GM19467 (cell line): ENCODE data around the gene ZNF385D.

Experiments used
- ATAC-seq: cut with Tn5 transposase; IDR thresholded peaks from one replicate; pipeline ENCODE4 v1.9.1; 2021; ENCODE audit warnings: mild to moderate bottlenecking, moderate library complexity; ENCODE audit not compliant: unreplicated experiment

ZNF385D gene

GRCh38 chr3:21618695-21619094 is 132.3 kb downstream of the ZNF385D start:
- ATAC-seq: no peak

- no peak for ATAC-seq
Observed at GRCh38 chr3:21613372-21614070, 137.5 kb downstream of the ZNF385D start.

DNA sequence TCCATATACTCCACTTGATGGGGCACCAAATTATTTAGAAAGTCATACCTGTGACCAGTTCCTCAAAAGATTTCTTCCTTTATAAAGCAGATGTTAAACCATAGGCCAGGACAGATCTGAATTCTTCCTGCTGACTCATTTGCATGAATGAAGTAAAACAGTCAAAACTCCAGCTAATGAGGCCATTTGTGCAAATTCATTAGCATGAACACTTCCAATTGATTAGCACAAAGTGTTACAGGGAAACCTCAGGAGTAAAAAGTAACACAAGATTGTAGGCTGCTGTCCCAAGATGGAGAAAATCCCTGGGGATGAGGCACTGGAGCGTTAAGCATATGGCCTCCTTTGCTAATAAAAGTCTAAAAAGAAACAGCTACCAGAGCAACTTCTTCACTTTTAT is 149.8 kb downstream of the ZNF385D start:
- ATAC-seq: no peak

DNA sequence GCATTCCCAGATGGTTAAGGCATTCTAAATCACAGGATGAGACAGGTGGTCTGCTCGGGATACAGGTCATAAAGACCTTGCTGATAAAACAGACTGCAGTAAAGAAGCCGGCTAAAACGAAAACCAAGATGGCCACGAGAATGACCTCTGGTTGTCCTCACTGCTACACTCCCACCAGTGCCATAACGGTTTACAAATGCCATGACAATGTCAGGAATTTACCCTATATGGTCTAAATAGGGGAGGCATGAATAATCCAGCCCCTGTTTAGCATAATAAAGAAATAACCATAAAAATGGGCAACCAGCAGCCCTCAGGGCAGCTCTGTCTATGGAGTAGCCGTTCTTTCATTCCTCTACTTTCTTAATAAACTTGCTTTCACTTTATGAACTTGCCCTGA is 151.1 kb downstream of the ZNF385D start:
- ATAC-seq: no peak

GRCh38 chr3:21592828-21593227 is 158.2 kb downstream of the ZNF385D start:
- no peak for ATAC-seq

DNA sequence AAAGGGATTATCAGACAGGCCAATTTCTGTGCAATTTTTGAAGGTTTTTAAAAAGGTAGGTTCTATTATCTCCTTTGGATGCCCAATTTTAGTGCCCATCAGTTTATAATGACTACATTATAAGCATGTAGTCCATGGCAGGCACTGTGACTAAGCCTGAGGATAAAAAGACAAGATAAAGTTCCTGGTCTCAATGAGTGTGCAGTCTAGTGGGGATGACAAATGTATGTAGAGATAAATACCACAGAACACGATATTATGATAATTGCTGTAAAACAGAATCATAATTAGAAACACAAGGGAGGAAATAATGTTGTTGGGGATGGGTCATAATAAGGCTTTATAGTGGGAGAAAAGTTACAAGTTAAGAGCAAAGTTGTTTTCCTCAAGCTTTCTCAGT is 163.1 kb downstream of the ZNF385D start:
- no peak for ATAC-seq

DNA sequence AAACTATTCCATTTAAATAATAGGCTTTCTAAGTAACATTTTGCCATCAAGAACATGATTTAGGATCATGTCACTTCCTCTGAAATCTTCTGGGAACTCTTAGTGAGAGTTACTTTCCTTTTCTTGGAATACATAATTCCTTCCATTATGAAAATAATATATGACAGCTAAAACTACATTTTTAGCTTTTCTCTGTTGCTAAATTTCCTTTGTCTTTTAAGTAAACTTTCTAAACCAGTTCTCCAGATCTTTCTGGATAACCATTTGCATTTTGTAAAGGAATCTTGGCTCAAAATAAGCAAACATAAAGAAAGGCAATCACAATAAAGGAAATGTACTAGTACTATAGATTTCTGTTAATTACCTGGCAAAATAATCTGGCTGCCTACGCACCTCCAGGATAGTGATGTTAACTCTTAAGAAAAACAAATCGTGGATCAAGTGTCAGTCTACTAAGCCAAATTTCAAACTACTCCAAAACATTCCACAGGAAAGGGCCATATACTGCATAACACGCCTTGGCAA is 165.7 kb downstream of the ZNF385D start:
- no peak for ATAC-seq

DNA sequence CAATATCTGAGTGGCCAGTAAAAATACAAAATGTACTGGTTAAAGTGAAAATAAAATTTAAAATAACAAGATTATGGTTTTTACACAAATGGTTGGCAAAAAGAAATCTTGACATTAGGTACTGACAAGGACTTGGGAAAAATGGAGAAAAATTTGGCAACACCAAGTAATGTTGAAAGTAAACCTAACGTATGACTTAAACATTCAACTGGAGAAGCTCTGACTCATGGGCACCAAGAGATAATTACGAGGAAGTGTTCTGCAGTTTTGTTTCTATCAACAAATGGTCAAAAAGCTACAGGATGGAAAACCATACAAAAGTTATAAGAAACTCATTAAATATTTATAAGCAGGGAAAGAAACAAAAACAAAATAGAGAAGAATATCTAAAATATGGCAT is 177.7 kb downstream of the ZNF385D start:
- no peak for ATAC-seq

- ATAC-seq: no peak
Observed at GRCh38 chr3:21564531-21564930, 186.5 kb downstream of the ZNF385D start.

DNA sequence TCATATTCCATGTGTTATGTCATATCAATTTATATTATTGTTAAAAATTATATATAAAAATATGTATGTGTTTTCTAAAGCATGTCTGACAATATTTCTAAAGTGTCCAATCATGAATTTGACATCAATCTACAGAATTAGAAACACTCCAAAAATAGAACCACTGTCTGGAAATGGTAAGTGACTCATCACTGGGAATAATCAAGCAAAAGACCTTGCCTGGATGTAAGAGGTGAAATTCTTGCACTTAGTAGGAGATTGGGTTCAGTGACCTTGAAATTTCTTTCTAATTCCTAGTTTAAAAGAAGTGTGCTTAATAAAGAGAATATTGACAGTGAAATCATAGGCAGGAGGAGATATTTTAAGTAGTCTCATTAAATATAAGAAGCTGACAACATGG is 188.8 kb downstream of the ZNF385D start:
- ATAC-seq: no peak

GRCh38 chr3:21561472-21561871 is 189.5 kb downstream of the ZNF385D start:
- no peak for ATAC-seq

DNA sequence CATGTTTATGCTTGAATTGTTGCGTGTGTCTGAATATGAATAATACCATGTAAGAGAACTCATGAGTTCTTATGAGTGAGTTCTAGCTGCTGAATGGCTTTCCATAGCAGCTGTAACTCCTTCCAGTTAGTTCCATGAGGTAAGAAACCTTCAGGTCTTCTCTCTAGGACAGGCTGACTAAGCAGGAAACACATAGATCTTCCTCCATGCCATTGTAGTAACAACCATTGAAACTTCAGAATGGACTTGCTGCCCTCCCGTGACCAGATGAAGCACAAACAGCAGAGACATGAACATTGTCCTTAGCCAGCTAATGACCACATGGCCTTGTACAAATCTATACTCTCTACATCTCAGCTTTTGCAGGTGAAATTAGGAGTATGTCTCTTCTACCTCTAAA is 200.0 kb downstream of the ZNF385D start:
- ATAC-seq: no peak

- ATAC-seq: no peak
Observed at GRCh38 chr3:21544076-21544462, 206.9 kb downstream of the ZNF385D start.

GRCh38 chr3:21543380-21544075 is 207.5 kb downstream of the ZNF385D start:
- ATAC-seq: no peak

GRCh38 chr3:21542656-21543379 is 208.2 kb downstream of the ZNF385D start:
- no peak for ATAC-seq

- no peak for ATAC-seq
Observed at GRCh38 chr3:21540265-21540664, 210.7 kb downstream of the ZNF385D start.

DNA sequence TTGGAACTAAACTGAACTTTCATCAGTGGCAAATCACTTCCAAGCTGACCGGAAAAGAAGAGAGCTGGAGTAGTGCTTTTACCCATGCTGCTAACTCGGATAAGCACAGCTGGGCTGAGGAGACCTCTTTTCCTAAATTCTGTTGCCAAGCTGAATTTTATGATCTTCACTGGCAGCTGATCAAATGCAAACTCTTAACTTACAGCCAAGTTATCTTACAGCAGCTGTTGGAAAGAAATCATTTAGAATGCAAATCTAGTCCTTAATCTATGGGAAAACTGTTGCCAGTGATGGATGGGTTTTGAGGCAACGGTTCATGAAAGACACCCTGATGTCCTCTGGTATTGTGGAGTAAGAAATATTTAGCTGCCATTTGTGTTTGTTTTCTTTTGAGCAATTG is 216.5 kb downstream of the ZNF385D start:
- no peak for ATAC-seq

- no peak for ATAC-seq
Observed at GRCh38 chr3:21533002-21533401, 218.0 kb downstream of the ZNF385D start.

DNA sequence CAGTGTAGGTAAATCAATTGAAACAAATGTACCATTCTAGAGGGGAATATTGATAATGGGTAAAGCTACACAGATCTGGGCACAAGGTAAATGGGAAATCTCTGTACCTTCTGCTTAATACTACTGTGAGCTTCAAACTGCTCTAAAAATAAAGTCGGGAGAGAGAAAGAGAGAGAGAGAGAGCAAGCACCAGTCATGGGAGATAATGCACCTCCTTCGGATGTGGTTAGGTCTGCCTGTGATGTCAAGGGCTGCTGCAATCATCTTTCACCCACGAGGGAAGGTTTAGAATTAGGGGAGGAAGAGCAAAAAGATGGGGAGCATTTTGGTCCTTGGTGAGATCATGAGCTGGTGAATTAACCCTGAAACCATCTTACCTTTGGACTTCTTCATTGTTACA is 219.1 kb downstream of the ZNF385D start:
- ATAC-seq: no peak

DNA sequence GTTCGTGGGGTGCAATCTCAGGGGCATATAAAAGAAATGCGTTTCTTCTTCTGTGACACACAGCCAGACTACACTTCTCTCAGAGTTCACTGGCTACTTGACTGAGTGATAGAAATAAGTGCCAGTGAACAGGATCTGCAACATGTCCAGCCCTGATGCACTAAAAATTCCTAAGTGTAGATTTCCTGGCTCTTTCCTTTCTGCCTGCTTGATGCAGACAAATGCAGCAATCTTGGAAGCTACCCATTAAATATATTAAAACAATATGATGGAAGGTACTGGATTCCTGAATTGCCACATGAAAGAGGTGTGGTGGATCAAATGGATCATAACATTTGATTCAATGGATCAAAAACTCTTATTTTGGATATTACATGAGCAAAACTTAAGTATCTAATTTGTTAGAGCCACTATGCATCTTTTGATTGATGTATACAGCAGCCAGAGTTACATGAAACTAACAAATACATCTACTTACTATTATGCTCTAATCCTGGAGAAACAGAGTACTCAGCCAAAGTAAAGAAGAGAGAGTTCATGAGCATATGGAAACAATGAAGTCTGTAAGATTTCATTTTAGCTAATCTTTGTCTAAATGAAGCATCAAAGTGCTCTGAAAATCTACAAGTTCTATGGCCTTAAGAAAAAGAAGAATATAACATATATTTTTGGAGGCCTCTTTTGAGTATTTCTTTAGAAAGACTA is 222.6 kb downstream of the ZNF385D start:
- no peak for ATAC-seq

- no peak for ATAC-seq
Observed at GRCh38 chr3:21526461-21526860, 224.5 kb downstream of the ZNF385D start.
